ENCODE data around the gene MAPKAP1.

MAPKAP1 gene

DNA sequence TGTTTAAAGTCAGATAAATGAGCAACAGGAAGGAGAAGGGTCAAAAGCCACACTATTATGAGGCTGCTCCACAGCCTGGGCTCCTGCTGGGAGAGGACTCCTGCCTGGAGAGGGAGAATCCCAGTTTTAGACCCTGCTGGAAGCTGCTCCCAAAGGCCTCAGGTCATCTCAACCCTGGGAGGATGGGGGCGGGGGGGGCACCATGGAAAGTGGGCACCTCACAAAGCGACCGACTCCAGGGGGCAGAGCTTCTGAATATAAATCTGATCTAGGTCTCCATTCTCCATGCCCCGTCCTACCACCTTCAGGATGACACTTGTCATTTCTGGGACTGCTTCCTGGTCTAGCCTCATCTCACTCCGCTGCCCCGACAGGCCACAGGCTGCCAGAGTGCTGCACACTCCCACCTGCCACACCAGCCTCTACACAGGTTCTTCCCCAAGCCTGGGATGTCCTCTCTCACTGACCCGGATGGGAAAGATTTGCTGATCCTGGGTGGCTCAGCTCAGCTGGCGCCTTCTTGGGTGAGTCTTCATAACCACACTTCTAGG, 262.0 kb downstream of the MAPKAP1 start:
- no peak for DNase-seq

DNA sequence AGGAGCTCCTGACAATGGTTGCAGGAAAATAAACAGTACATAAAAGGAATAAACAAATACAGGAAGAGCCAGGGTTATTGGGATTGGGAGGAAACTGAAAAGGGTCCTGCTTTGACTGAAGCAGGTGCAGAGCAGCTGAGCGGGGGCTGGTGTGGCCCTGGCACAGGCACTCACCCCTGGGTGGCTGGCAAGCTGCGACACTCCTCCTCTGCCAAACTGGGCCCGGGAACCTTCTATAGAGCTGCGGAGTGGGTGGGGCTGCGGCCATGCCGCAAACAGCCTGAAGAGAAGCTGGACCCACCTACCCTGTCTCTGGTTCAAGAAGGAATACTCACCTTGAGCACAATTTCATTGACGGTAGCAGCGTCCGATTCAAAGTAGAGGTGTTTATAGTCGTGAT, 262.8 kb downstream of the MAPKAP1 start:
- no peak for DNase-seq

DNA sequence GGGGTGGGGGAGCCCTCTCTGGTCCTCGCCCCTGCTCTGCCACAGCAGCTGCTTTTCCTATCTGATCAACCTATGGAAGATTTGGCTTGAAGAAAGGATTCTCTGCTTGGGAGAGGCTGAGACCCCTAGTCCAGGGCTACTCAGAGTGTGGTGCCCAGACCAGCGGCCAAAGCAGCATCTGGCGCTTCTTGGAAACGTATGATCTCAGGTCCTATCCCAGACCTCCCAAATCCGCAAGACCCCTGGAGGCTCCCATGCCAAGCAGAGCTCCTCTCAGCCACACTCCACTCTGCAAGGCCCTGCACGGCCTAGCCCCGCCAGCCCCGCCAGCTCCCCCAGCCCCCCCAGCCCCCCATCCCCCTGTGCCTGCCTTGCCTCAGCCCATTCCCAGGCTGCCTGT, 263.6 kb downstream of the MAPKAP1 start:
- DNase-seq = no peak

DNA sequence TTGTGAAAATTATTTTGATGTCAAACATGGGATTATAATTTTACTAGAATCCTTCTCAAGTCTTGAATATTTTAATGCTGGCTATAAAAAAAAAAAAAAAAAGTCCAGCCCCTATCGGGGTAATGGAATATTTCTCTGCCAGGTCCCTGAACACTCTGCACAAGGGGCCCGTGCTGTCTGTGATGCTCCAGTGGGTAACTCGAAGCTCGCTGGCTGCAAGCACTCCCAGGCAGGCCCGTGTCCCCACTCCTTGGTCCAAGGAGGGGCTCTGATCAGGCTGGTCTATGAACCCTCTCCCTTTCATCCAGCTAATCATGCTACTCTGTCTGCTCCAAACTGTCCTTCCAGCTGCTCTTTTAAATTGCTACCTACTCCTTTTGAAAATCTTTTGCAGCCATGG, 264.6 kb downstream of the MAPKAP1 start:
- no peak for DNase-seq

DNA sequence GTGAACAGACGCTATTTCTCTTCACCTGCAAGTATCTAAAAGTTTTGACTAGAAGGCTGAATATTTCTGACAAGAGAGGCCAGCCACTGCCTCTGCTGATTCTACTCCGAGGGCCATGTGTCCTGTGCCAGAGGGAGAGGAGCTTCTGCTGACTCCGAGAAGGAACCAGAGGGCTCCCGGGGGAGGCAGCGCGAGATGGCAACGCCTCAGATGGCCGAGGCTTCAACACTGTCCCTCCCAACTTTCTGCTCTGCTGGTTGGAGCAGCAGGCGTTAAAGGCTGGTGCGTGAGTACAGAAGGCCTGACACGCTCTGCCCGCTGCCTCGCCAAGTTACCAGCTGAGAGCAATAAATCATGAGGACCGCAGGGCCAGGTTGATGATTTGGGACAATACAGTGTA, 266.6 kb downstream of the MAPKAP1 start:
- DNase-seq = no peak

DNA sequence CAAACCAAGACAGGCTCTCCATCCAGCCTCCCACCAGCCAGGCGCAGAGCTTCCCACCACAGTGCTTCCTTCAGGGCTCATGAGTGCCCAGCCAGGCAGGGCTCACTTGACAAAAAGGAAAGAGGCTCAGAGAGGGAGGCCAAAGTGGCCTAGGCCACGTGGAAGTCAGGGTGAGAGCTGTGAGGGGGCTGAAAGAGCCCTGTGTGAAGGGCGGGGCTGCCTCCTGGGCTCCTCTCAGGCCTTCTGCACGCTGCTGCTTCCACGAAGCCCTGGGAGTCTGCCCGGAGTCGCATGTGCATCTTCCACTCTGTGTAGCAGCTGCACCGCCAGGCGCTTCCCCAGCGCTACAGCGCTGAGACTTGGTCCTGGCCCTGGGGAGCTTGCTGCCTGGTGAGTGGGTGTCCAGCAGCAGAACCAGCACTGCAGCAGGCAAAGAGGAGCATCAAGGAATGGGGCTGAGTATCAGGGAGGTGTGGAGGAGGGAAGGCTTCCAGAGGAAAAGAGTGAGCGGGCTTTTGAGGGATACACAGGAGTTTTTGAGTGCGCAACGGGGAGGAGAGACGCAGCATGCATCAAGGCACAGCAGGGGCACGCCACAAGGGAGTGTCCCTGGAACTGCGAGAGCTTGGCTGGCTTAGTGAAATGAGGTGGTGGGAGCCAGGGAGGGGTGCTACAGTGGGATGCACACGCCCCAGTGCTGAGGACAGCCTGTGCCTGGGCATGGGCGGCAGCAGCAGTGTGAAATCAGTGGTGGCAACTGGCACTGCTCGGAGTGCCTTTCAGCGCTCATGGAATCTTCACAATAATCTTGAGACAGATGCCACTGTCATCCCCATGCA, 267.4 kb downstream of the MAPKAP1 start:
- no peak for DNase-seq

DNA sequence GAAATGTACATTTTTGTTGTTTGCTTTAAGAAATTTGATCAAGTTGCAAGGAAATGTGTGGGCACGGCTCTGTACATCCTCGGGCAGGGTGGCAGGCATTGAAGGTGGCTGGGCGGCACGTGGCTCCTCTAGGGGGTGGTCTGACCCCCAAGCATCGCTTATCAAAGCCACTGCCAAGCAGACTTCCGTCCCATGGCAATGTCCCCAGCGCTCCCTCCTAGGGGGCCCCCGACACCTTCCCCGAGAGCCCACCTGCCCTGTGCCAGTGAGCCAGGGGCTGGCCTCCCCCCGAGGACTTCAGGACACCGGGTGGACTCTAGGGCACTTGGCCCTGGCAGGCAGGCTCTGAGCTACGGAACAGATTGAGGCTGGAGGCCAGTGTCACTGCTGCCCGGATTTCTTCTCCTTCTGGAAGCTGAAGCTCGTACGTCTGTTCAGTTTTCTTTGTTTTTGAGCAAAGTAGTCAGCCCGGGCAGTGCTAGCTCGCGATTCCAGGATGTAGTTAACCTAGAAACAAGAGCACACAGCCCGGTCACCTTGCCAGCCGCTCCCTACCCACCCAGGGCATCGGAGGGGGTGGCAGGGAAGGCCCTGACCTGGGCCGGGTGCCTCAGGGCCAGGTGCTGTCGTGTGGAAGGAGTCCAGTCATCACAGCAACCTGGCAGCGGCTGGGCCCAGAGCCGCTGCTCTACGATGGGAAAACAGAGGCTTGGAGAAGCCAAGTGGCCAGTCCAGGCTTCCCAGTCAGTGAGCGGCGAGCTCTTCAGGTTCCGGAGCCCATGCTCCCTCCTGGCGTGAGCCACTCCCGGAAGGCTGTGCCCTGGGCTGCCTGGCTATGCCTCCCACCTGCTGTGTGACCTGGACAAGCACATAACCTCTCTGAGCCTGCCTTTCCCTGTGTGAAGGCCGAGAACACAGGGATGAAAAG, 268.2 kb downstream of the MAPKAP1 start:
- no peak for DNase-seq

DNA sequence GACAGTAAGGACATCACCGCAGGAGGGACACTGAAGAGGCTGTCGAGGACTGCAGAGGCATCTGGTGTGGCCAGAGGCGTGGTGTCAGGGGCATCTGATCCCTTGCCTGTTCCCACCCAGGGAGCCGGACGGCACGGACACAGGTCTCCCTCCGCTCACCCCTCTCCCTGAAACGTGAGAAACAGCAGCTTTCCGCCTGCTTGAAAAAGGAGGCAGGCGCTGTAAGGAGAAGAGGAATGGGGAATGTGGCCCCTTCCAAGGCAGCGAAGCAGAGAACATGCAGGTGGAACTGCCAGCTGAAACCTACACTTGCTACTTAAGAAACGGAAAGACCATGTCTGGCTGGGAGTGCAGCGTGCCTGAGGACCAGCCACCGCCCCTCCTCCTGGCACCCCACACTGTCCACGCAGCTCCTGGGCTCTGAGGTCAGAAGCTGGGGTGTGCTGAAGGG, 269.2 kb downstream of the MAPKAP1 start:
- no peak for DNase-seq

DNA sequence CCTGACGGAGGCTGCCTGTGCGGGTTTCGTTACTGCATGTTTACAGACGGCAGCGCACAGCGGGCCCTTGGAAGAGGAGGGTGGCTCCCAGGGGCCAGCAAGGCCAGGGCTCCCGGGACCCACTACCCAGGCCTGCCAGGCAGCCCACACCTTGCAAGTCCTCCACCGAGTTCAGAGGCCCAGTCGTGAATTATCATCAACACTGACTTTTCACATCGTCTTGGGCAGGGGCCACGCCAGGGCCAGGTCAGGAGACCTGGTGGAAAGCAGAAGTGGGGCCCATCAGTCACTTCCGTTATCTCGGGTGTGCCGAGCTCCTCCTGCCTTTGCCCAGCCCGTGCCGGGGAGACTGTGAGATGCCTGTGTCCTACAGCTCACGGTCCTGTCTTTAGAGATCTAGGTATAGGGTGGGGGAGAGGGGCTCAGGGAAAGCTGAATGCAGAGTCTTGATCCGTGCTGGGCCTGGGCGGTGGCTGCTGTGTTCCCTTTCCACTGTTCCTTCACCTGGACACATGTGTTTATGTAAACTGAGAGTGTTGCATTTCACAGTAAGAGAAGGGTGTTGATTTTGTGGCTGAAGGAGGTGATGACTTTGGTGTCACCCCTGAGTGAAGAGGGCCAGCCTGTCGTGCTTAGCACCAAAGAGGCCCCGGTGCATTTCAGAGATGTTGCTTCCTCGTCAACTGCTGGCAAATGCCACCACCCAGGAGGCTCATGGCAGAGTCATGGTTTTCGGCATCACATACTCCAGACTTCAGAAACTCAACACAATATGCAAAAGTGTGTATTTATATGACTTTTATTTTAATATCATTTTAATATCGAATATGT, 270.2 kb downstream of the MAPKAP1 start:
- no peak for DNase-seq

DNA sequence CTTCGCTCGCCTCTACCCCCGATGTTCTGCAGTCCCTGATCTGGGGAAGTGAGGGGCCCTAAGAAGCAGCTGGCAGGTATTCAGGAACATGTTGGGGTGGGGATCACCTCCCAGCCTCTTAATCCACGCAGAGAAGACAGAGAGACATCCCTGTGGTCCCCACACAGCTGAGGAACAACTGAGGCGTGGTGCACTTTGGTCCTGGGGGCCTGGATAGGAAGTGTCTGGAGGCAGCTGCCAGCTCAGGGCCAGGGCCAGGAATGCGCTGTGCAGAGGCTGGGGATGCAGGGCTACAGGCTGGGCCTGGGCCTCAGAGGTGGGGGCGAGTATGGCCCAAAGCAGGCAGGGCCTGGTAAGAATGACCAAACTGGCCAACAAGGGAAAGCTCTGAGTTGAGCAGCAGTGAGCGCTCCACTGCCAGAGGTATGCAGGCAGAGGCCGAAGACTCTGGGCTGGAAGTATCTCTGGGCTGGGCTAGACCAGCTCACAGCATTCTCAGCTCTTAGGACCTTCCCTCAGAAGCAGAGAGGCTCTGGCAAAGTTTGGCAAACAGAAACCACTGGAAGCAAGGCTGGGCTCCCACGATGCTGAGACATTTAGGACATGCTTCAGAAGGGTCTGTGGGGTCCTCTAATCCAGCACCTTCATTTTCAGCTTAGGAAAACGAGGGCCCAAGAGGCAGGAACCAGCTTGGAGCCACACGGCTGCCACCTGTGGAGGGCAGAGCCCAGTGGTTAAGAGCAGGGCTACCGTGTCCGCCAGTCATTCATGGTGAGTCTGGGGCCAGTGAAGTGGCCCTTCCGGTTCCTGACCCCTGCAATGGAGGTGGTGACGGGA, 271.0 kb downstream of the MAPKAP1 start:
- DNase-seq = no peak

DNA sequence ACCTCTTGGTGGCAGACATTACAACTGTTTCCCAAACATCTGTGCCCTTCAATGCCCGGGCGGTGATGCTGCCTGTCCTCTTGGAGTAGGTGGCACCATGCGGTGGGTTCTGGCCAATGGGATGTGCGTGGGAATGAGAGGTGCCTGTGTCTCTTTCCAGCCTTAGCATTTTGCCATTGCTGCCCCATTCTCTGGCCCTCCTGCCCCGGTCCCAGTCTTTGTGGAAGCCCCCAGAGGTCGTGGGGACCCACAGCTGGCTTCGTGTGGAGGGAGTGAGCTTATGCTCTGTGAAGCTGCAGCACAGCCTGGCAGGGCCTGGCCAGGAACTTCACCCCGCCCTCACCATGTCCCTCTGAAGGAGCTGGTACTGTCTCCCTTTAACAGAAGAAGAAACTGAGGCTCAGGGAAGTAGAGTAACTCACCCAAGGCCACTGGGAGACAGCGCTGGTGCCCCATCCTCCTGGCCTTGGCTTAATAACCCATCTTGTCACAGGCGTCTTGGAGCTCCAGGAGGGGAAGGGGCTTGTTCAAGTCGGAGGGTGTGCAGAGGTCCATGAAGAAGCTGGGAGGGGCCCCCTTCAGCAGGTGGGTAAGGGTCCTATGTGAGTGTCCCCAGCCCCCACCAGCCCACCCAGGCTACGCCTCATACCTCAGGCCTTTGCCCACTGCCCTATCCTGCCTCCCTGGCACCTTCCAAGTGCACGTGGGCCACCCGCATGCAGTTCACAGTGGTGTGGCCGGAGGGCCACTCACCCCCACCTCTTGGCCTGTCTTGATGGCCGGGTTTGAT, 271.8 kb downstream of the MAPKAP1 start:
- DNase-seq = no peak

DNA sequence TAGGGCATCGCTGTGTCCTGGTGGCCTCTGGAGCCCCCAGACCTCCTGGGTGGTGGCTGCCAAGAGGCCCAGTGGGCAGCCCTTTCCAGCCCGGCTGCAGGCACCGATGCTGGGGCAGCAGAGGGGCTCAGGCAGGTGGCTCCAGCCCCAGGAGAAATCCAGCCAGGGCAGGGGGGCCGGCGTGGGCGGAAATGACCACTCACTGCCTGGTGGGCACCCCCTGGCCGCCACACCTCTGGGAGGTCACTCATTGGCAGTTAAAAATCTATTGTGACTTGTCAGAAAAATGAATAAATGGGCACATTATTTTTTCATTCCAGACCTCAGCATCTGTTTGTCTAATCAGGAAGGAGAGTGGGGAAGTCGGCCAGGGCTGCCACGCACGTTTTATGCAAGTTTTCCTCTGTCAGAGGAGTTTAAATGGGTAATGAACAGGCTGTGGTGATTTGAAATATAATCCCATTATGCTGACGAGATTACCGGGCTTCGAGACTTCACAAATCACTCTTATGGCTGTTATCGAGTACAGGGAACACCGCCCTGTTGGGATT, 273.5 kb downstream of the MAPKAP1 start:
- DNase-seq = no peak

DNA sequence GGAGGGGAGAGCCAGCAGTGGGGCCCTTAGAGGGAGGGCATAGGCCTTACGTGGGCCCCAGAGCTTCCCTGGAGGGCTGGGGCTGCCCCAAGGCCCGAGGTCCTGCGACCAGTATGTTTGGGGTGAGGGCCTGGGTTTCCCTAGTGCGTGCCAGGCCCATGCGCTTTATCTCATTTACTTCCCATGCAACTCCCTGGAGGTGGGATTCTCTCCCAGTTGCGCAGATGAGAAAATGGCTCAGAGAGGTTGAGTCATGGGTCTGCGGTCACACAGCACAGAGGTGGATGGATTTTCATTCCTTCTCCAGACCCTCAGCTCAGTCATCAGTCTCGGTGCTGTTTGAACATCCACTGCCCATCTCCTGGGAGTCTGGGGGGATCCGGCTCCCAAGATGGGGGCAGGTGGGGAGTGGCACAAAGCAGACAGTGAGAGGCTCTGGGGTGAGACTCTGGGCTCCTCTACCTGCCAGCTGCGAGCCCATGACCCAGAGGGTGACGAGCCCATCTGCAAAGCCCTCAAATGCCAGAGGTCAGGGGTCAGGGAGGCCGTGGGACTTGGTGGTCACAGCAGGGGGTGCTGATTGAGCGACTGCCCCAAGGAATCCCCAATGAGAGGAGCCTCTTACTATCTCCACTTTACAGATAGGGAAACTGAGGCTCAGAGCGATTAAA, 274.2 kb downstream of the MAPKAP1 start:
- DNase-seq = no peak

DNA sequence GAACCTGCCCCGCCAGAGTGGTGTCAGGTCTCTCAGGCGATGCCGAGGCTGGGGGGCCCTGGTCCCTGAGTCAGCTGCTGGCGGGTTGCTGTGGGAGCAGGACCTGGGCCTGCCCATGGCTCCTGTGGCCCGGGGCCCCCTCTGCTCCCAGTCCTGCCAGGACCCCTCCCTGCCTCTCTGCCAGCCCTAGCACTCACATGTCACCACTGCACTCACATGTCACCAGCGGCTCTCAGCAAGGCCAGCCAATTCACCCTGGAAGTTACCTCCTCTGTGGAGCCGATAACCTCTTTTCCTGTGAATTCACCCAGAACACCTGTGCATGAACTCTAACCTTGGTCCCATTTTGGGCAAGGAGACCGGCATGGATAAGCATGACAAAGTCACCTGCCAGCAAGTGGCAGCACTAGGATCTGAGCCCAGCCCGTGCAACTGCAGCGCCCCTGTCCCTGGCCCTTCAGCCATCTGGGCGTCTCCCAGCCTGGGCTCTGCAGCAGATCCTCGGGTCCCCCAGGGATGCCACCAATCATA, 275.2 kb downstream of the MAPKAP1 start:
- DNase-seq = no peak

DNA sequence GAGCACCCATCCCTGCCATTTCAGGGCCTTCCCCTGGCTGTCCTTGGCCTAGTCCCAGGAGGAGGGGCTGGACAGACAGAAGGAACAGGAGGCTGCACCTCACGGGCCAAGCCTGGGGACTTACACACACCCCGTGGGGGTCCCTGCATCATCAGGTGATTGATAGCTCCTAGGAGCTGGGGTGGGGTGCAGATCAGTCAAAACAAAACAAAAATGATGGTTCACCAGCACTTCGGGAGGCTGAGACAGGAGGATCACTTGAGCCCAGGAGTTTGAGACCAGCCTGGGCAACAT, 276.0 kb downstream of the MAPKAP1 start:
- DNase-seq = no peak

DNA sequence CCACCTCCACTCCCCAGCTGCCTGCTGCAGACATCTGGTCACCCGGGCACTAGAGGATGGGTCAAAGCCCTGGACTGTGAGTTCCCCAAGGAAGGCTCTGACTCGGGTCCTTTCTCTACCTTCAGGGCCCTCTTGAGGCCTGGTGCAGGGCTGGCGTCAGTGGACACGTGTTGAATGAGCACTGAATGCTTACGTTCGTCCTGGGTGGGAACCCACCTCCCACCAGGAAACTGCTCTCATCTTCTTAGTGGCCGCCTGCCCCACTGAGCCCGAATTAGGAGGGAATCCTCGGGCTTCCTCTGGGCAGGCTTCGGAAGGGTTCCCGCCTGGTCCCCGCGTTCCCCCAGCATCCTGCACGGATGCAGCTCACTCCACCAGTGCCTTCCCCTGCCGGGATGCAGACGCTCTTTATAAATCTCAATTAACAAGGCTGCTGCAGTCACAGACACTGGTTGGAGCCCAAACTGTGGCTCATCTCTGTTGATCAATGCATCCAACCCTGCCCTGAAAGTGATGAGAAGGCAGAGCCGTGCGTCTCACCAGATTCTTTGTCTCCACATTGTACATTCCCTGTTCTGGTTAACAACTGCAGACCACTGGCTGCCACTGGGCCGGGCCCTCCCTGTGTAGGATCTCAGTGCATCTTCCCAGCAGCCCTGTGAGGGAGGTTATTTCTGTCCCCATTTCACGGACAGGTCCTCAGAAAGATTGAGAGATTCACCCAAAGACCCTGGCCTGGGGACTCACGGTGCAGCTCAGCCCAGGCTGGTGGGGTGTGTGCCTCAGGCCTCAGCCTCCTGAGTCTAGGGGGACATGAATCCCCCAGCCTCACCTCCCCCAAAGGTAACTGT, 276.6 kb downstream of the MAPKAP1 start:
- DNase-seq = no peak

DNA sequence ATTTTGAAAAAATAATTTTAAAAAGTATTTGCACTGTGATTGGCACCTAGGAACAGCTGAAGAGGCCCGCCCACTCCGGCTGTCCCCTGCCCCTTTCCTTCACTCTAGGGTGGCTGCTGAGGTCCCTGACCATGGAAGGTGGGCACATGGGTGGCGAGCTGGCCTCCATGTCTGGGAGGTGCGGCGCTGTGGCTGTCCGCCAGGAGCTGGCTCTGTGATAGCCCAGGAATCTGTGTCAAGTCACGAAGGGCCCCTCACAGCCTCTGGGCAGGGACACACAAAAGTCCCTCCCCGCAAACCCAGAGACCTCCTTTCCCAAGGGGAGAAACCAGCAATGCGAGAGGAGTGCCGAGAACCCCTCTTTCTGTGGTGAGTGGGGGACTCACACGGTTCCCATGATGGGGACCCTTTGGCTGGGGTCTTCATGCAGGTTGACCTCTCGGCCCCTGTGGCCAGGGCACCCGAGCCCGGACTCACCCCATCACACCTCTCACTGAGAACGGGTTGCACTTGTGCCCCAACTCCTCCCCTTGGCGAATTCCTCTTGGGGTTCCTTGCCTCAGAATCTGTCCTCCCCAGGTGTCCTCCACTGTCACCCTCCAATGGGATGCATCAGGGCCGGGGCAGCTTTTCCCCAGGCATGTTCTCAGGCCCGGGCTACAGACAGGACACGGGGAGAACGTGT, 277.4 kb downstream of the MAPKAP1 start:
- no peak for DNase-seq

DNA sequence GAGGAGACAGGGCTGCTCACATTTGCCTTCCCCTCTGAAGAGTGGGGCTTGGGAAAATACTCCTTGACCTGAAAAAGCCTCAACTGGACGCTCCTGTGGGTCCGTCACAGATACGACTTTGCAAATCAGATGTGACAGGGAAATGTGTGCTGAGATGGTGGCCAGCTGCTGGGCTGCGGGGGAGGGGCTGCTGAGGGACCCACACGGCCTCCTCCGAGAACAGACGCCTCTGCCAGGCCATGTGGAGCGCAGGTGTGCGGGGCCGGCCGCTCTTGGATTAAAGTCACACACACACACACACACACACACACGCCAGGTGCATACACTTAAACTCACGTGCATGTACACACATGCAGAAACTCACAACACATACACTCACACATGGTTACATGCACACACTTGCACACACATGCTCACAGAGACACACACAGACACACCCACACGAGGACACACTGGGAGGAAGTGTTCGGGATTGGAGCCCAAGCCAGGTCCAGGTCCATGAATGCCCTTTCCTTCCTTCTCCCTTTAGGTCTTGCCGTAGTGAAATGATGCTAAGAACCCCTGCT, 278.0 kb downstream of the MAPKAP1 start:
- DNase-seq = no peak

All from fibroblast of skin of back (primary cell).